Spleen (tissue), 7 donors: Measurements from ENCODE around the gene DONSON.
A peak's percentile ranks its signal among the peaks of the same experiment; 100 is the strongest.

Source experiments
- CTCF ChIP-seq, 11 experiments: fragments of 200-600 bp in 7 of 11; fragments of 450-650 bp in 4 of 11; sonication (generic) in 4 of 11; IDR thresholded peaks in 8 of 11; conservative IDR thresholded peaks in 3 of 11; 1 replicate in 7 of 11; 2 replicates in 4 of 11; pipeline versions ENCODE4 v1.4.0 to v1.8.0; 2016 to 2021; ENCODE audit warnings: antibody characterized with exemption in 11 of 11, inconsistent platforms in 4 of 11, mild to moderate bottlenecking in 1 of 11
- POLR2A ChIP-seq, 3 donors: fragments of 450-650 bp; IDR thresholded peaks; one replicate each; pipeline ENCODE4 v1.5.1; 2017; ENCODE audit warnings: antibody characterized with exemption in 3 of 3, mild to moderate bottlenecking in 1 of 3
- POLR2AphosphoS5 ChIP-seq, 3 donors: sonication (generic); formaldehyde crosslinking; IDR thresholded peaks; one replicate each; pipeline ENCODE4 v1.5.1; 2017; ENCODE audit warnings: antibody characterized with exemption in 3 of 3
- donor health status: DM: no; HTN: no; CAD: no; lungs with moderate emphysema.
- donor health status: DM: no; HTN: no; CAD: no.
- donor health status: DM: no; HTN: no; CAD: no.

- TF ChIP-seq CTCF (IDR thresholded peaks at IDR 0.05 in 8 of 11, conservative IDR thresholded peaks at IDR 0.05 in 3 of 11) (no peak), POLR2AphosphoS5 (IDR thresholded peaks at IDR 0.05) (peak; percentile 89 to 94 (median 91)), POLR2A (IDR thresholded peaks at IDR 0.05) (peak in 1 of 3 donors; percentile 53)
Observed at GRCh38 chr21:33541756-33542639, 46.5 kb downstream of the DONSON start, which contains the start of gene GART.
